Stimulated activated CD4-positive, alpha-beta T cell treated with anti-CD3 and anti-CD28 coated beads, TNF-alpha, amount 100 ng/mL, for 1 hour (primary cell): ENCODE results near the gene GIPC2.
"Not testable (repeated sequence)": the region's sequence is repeated elsewhere in the genome, so short reads cannot be mapped to it uniquely, and the experiment has no call there.

ENCODE experiments used
- DNase-seq, 3 donors: peaks; one replicate each; pipeline ENCODE4 v3.0.0-alpha.2; 2020; ENCODE audit warnings: low read depth in 3 of 3, low spot score in 1 of 3

The GIPC2 gene

DNA sequence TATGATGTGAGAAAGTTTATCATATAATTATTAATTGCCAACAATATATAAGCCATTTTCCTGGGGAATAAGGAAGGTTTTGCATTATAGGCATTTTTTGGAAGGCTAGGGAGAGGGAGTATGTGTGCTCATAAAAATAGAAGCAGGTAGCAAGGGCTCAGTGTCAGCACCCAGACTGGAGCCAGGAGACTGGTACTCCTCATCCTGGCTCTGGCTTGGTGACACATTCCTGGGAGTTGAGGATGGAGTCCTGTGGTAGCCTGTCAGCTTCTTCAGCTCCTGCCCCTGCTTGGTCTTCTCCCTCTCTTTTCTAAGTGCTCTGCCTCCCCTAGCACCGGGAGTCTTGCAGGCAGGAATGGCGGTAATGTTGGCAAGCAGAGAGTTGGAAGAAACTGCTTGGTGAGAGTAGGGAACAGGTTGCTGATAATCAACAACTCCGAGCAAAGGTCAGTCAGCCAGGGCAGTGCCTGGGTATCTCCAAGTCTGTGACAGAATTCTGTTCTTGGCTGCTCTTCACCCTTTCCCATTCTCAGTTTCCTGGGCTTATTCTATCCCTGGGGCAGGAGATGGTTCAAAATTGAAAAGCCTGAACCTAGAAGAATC lies 23.0 kb downstream of the GIPC2 start:
- DNase-seq, result no peak

DNA sequence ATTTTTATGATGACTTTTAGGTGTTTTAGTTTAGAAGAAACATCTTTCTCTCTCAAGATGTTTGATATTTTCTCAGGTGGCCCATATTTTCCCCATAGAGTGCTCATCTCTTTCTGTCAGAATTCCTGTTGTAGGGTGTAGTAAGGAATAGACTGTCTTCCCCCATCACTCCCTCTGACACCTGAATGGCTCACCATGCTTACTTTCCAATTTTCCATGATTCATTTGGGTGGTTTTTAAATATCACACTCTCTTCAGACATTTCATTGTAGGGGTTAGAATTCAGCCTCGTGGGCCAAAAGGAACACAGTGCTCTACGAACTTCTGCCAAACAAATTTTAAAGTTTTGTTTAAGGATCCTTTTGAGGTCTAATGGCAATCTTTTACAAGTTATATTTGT lies 24.0 kb downstream of the GIPC2 start:
- no peak for DNase-seq

DNA sequence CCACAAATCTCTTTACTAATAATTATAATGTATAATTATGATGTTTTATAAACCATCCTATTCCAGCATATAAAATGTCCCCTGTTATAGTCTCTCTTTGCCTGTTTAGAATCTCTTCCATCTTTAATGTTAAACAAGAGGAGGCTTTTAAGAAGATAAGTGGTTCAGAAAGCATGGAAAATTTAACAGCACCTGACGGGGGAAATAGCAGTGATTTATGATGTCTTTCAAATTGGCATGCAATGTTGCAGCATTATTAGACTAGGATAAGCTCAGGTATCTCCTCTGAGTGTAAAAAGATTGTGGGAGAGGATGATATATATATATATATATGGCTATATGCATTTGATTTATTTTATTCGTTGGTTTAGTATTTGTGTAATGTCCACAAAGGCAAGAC lies 24.4 kb downstream of the GIPC2 start:
- DNase-seq, result no peak

DNA sequence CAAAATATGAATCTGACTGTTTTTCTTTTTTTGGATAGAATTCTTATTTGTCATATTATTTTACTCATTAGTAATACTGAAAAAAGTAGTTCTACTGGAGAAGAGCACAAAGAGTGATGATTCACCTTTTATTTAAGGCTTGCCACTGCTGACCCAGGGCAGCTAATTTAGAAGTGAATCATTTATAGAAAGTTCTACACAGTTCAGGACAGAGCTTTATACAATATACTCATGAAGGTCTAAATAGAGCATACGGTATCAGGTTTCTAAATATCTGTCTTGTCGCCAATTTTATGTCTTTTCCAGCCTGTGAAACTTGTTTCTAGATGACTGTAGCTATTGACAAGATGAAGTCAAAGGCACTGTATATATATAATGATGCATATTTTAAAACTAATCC lies 25.0 kb downstream of the GIPC2 start:
- no peak for DNase-seq

DNA sequence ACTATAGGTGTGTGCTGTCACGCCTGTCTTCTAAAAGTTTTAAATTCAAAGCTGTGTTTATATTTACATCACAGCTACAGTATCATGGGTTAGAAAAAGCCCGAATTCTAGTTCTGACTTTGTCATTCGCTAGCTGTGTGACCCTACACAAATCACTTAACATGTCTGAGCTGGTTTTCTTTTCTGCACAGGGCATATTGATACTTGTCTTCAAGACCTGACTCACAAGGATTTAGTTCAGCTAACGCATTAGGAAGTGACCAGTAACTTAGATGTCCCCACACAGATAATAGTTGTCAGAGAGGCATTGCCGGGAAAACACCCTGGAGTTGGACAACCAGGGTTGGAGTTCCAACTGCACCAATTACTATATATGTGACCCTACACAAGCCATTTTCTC lies 25.9 kb downstream of the GIPC2 start:
- DNase-seq, result no peak

DNA sequence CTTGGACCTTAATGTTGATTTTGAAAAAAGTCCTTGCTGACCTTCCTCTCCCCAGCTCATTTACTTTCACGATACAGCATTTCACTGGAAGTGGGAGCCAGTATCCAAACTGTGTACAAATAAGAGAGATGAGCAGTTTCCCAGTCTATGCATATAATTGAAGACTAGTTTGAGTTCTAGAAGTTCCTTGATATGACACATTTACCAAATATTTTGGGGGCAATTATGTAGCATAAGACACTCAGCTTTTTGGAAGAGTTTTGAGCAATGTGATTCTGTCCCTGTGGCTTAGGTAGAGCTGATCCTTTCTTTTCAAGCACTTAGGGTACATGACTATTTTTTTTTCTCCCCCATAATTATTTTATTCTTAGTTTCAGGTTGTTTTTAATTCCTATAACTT lies 26.4 kb downstream of the GIPC2 start:
- DNase-seq, result no peak

DNA sequence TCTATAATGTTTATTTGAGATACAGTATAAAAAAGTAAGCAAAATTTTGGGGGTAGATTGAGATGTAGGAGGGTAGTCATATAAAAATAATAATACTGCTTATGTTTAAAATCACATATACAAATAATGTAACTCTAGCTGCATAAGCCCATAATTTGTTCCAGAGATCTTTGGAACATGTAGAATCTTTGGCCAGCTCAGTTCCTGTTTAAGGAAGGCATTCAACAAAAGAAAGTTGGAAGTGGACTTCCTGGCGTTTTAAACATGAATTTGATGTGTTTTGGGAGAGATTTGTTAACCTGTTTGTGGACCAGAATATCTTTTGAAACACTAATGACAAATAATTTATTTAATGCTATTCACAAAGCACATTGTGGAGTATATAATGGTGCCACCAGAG lies 27.7 kb downstream of the GIPC2 start:
- no peak for DNase-seq

DNA sequence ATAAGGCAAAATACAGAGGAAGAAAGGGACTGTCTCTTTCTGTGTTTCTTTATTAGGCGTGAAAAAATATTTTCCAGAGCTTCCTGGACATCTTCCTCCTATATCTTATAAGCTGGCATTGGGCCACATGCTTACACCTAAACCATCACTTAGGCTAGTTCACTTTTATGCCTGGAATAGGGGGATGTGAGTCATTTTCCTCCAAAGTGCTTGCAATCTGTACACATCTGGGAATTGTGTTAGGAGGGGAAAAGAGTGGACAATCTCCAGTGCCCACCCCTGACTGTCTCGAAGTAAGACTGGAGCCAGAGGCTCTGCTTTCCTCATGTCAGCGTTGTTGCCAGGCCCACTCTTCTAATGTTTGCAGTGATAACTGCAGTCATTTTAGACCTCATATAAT lies 29.9 kb downstream of the GIPC2 start:
- no peak for DNase-seq

DNA sequence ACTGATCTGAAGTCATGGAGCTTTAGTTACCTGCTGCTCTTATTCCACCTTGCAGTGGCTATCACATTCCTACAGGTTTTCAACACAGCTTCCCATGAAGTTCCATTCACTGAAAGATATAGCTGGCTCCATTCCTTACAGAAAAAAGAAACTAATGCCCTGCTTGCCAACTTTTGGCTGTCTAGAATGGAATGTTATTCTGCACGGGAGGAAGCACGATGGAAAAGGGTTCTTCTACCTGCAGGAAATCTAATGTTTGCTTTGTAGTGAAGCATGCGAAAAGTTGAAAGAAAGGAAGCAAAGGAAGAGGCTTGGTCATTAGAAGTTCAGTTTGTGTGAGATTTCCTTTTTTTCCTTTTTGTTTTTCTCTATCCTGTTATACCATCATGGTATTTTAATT lies 32.6 kb downstream of the GIPC2 start:
- DNase-seq, result no peak

DNA sequence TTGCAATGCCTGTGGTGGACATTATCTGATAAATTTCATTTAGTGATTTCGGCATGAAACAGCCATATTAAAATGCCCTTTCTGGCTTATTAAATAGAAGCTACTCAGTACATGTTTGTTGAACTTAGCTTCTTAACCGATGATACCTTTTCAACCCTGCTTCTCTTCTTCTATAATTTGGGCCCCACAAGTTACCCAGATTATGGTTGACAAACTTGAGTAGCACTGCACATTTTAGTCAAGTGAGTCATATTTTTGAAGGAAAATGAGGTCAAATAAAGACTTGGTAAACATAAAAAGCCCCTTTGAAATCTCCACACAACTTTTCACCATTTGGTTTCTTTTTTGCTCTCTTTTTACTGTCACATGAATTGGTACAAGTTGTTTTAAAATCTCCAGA lies 33.8 kb downstream of the GIPC2 start:
- DNase-seq, result no peak

DNA sequence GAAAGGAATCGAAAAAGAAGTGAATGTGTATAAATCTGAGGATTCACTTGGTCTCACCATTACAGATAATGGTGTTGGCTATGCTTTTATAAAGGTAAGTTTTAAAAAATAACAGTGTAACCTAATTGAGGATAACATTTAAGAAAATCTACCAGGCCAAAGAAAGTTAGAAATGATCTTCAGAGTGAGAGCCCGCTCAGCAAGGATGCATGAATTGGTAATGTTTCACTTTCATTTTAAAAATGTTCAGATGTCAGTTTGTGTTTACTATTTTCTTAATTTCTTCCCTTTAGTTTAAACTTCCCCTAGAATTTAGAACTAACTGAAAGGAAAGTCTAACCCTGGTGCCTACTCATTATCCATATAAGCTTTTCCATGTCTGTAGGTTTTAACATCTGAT lies 35.0 kb downstream of the GIPC2 start:
- DNase-seq, result no peak

DNA sequence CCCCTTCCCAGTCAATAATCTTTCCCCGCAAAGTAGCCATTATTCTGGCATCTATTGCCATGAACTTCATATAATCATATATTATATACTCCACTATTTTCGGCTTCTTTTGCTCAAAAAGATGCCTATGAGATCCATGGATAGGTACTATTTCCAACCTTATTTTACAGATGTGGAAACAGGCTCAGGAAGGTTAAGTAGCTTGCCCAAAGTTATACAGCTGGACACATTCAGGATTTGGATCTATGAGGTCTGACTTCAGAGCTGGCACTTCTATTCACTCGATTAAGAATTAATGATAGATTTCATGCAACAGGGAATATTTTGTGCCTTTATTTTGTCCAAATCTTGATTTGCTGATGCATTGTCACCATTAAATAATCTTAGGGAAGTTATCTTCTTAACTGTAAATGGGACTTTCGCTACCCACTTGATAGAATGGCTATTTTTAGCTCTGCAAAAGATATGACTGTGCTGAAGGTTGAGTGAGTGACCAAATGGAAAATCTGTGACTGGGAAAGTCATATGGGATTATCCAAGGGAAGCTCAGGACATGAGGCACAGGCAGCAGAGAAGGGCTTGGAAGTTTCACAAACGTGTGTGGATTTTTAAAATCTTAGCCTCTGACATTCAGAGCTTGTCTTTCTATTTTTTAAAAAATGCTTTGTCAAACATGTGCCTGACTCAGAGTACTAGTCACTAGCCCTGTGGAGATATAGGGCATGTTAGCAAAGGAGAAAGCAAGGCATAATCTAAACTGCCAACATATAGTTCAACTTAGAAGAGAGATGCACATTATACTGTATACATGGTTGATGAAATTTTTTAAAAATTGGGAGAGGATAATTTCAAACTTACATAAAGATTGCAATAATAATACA lies 36.5 kb downstream of the GIPC2 start:
- no peak for DNase-seq

DNA sequence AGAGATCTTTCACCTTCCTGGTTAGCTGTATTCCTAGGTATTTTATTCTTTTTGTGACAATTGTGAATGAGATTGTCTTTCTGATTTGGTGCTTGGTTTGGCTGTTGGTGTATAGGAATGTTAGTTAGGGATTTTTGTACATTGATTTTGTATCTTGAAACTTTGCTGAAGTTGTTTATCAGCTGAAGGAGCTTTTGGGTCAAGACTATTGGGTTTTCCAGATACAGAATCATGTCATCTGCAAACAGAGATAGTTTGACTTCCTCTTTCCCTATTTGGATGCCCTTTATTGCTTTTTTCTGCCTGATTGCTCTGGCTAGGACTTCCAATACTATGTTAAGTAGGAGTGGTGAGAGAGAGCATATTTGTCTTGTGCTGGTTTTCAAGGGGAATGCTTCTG lies 38.9 kb downstream of the GIPC2 start:
- DNase-seq, result not testable (repeated sequence)

DNA sequence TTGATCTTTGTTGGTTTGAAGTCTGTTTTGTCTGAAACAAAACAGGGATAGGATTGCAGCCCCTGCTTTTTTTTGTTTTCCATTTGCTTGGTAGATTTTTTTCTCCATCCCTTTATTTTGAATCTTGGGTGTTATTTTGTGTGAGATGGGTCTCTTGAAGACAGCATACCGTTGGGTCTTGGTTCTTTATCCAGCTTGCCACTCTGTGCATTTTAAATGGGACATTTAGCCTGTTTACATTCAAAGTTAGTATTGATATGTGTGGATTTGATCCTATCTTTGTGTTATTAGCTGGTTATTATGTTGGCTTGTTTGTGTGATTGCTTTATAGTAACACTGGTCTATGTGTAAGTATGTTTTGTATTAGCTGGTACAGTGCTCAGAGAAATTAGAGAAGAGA lies 40.9 kb downstream of the GIPC2 start:
- DNase-seq, result no peak

DNA sequence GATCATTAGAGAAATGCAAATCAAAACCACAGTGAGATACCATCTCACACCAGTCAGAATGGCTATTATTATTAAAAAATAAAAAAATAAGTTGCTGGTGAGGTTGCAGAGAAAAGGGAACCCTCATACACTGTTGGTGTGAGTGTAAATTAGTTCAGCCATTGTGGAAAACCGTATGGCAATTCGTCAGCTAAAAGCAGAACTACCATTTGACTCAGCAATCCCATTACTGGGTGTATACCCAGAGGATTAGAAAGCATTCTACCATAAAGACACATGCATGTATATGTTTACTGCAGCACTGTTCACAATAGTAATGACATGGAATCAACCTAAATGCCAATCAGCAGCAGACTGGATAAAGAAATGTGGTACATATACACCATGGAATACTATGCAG lies 42.2 kb downstream of the GIPC2 start:
- DNase-seq, result no peak

DNA sequence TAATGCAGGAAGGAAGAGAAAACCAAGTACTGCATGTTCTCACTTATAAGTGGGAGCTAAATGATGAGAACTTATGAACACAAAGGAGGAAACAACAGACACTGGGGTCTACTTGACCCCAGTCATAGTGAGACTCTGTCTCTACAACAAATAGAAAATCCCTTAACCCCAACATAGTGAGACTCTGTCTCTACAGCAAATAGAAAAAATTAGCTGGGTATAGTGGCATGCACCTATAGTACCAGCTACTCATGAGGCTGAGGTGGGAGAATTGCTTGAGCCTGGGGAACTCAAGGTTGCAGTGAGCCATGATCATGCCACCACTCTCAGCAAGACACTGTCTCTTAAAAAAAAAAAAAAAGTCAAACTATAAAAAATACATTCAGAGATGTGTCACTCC lies 42.7 kb downstream of the GIPC2 start:
- no peak for DNase-seq

DNA sequence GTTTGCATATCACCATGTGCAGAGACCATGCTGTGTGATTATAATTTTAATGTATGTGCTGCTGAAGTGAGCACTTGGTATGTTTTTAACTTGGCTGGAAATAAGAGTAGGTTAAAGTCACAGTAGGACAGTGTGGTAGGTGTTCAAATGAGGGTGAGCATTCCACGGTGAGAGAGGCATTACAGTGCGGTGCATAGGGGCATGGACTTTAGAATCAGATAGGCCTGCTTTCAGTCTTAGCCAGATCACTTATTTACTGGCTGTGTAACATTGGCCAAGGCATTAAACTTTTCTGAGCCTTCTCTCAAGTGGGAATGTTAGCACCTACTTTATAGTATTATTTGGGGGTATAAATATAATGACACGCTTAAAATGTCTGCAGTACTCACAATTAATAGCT lies 43.2 kb downstream of the GIPC2 start:
- no peak for DNase-seq

DNA sequence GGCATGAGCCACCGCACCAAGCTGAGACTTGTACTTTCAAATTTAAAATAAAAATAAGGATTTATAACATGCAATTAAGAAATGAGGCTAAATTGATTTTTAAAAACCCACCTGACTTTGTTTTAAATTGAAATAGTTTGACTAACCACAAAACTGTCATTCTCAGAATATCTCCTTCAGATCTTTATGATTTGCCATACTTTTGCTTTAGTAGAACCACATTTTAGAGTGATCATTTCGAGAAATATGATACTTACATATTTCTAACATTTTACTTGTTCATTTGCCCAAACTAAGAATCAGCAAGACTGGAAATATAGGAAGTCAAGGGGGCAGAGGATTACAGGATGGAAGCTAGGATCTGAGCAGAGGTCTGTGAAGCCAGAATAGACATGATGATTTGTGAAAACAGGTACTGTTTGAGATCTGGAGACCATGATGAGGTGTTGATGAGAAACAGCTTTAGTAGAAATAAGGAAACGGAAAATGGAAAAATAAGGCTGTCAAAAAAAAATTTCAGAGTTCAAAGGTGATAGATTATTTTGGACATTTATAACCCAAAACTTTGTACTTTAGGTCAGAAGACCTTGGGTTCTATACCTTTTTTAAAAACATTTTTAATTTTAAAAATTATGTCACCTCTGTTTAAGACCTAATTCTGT lies 44.8 kb downstream of the GIPC2 start:
- no peak for DNase-seq

DNA sequence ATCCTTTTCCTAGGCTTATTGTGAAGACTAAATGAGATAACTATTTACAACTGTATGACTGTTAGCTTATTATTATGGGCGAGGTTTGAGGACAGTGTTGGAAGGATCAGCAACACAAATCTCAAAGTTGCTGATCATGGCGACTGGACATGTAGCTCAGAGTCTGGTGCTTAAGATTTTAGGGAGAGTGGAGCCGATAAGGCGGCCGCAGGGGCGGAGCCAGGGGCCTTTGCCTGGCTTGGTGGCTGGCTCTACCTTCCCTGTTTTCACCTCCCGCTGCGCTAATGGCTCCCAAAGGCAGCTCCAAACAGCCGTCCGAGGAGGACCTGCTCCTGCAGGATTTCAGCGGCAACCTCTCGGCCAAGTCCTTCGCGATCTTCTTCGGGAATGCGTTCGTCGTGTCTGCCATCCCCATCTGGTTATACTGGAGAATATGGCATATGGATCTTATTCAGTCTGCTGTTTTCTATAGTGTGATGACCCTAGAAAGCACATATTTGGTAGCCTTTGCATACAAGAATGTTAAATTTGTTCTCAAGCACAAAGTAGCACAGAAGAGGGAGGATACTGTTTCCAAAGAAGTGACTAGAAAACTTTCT lies 45.5 kb downstream of the GIPC2 start:
- no peak for DNase-seq

DNA sequence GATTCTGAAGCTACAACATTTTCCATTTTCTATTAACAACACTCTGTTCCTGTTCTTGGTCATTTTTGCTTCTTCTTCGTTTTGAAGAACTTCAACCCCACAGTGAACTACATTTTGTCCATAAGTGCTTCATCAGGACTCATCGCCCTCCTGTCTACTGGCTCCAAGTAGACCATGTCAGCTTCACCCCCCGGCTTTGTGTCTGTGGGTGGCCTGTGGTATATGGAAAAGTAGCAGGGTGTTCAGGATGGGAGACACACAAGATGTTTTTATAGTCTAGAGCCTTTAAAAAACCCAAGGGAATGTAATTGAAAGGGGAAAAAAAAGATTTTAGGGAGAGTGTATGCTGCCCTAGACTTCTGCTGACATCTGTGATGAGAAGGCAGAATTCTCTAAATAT lies 46.1 kb downstream of the GIPC2 start:
- no peak for DNase-seq

DNA sequence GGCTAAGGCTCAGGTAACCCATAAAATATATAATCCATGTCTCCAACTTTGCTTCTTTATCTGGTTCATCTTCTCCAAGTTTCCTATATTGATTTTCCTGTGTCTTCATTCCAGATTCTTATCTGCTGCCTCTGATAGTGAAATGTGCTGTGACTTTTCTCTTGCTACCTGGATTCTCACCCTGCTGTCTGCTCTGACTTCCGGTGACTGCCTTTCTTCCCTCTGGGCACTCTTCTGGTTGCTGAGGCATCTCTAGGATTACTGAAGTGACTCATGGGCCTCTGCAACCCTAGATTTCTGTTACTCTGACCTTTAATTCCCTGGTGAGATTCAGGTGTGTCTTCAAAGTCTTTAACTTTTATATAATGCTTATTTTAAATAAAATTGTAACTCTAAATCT lies 46.9 kb downstream of the GIPC2 start:
- DNase-seq, result no peak

DNA sequence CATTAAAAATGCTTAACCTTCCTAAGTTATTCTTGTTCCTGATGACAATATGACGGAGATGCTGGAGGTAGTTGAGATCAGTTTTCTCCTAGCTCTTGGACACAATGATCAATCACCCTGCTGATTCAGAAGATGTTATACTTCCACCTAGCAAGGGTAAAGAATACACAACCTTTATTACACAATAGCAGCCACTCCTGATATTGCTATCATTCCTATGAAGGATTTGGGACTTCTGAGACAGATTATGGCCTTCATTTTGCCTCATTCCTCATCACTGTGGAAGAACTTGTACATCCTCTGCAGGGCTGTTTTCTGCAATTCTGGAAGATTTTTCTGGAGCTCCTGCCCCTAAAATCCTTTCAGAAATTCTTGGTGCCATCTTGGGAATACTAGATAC lies 47.8 kb downstream of the GIPC2 start:
- no peak for DNase-seq
